GM20431 (cell line): ENCODE results near the gene ROBO2.

Source experiments
- in situ Hi-C: fragments of 300-500 bp; cut with MseI, MboI; formaldehyde crosslinking; loops from one replicate; pipeline ENCODE4 v1.15.0; 2020; ENCODE audit warnings: low sequenced_read_pairs; ENCODE audit not compliant: unreplicated experiment

The ROBO2 gene

GRCh38 chr3:77096966-77097890 is 57.3 kb downstream of the ROBO2 start:
- in situ Hi-C loops: no loop called here

DNA sequence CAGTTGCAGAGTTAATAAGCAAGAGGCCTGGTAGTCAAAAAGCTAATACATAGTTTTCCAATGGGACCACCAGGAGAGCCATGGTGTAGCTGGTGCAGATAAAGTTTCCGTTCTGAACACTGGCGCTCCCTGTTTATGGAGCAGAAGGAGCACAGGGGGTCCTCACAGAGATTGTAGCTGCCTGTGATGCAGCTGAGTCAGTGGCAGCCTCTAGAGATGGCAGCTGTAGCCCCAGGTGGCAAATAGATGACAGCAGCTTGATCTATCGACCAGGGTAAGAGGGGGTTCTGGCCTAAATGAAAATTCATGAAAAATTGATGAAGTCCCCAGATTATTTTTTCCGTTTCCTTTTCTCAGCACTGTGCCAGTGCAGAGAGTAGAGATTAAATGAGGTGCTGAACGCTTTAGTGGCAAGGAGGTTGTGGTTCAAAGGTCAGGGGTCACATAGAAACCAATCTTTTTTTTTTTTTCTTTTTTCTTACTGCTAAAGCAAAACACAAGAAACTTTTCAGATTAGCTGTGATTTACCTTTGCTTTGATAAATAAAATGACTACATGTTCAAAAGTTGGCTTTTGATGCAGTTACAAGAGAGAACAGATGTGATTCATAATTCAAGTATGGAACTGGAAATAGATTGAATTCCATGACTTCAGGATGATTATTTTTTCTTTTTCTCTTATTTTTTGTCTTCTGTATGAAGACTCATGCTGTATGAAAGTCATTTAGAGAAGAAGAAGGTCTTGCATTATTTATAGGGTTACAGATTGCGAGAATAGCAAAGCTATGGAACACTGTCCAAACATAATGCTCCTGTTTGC is 63.3 kb downstream of the ROBO2 start:
- in situ Hi-C loops: no loop called here

DNA sequence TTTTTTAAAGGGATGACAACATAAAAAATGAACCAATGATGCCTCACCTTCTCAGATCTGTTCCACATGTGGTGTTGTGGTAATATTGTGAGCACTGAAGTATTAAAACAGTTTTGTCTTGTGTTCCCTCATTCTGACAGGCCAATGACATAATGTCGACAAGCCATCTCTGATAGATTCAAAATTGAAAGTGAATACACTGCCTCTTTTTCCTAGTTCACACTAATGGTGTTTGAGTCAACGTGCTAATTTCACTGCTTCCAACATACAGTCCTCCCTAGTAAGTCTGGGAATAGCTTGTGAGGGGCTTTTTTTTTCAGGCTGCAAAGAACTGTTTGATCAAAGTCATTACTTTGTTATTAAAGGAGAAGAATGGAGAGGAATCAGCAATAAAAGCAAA is 82.8 kb downstream of the ROBO2 start:
- in situ Hi-C loops: no loop called here

- in situ Hi-C loops: no loop called here
Observed at GRCh38 chr3:77125966-77126365, 86.1 kb downstream of the ROBO2 start.

DNA sequence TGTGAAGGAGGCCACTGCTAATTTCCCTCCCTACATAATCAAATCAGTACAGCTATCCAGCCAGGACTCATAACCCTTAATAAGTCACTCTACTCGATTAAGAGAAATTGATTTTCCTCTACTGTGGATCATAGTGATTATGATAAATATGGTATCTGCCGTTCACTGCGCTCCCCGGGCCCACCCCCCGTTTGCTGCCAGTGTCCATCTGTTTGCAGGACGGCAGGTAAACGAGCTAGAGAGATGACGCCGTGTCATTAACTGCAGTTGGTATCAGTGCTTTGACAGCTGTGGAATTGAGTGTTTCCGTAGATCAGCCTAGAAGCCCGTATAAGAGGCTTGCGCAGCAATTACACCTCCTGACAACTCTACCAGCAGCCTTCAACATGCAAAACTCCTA is 94.9 kb downstream of the ROBO2 start:
- in situ Hi-C loops: no loop called here

DNA sequence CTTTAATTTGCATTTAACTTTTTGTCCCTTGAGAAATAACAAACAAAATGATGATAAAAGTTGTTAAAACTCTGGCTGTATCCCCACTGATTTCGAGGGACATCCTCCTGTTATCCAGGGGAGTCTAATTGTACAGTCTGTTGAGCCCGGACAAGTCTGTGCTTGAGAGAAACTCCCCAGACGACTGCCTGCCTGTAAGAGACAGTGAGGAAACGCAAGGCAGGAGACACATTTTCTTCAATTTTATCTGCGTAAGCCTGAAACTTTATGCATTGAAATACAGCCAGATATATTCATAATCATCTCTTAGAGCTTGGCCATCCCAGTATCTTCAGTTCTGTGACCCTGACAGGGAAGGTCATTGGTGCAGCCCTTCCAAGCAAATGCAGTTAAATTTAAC is 97.7 kb downstream of the ROBO2 start:
- in situ Hi-C loops: no loop called here

GRCh38 chr3:77139624-77140023 is 99.7 kb downstream of the ROBO2 start:
- in situ Hi-C loops: no loop called here

DNA sequence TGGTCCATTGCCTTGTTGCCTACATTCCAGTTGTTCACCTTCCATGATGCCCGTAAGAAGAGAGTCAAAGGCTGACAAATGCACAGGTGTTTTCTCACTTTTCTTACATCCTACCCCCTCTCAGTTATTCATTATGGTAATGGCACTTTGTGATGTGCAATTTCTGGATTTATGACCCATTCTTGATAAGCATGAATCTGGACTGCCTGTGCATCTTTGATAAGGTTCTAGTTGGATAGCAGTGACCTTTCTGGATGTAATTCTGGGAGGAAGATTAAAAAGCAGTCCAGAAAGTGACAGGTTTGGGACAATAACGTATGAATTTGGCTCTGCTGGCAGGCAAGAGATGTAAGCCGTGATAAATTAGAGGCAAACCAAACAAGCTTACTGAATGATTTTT is 101.5 kb downstream of the ROBO2 start:
- in situ Hi-C loops: no loop called here

DNA sequence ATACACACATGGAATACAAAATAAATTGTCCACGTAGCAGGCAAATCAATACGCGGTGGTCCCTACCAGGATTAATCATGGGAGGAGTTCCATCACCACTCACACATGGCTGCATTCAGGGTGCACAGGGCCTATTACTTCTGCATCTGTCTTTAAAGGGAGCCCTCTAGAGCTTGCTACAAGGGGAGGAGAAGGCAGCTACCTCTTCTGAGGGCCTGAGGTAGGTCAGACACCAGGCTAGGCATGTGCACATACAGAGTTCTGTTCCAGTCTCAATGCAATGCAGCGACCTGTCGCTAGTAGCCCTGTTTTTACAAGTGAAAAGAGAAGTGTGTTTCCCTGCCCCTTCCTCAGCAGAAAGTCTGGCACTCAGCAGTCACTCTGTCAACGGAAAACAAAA is 102.7 kb downstream of the ROBO2 start:
- in situ Hi-C loops: no loop called here

DNA sequence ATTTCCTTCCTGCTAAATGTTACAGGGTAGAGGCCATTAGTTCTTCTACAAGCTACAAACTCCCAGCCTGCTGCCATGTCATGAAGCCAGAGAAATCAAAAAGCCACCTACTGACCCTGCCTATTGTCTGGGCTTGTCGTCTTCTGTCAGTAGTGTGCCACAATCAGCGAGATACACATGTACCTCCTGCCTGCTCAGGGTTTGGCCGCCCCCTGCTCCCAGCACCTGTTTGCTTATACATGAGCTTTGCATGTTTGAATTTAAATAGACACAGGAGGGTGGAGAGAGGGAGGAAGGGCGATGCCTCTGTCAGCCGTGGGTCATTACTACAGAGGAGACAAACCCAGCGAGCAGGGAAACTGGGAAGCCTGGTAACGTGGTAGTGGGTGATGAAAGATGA is 106.1 kb downstream of the ROBO2 start:
- in situ Hi-C loops: no loop called here

DNA sequence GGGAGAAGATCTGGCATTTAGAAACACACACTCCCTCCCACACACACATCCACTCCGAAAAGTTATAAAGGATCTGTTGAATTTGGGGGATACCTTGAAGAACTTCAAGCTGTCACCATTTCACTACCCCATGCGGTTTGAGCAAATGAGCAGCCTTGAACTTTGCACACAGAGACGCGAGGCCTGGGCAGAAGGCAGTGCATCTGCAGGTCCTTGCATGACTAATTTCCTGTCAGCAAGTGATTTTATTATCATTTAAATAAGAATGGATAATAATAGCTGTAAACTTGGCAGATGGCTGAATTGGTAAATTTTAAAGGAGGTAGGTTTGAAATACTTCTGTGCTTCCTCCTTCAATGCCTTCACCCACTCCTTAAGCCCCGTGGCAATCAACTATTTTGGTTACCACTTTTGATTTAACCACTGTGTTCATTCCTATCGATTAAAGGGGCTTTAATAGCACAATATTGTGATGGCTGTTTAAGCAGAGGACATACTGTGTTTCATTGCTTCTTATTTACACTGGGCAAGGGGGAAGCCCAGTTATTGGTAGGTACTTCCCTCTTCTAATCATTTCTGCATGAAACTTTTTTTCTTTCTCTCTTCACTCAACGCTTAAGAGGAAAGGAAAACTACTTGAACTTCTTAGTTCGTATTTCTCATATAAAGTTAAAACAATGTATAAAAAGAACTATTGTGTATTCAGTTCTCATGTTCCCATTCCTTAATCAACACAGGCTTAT is 108.1 kb downstream of the ROBO2 start:
- in situ Hi-C loops: no loop called here

DNA sequence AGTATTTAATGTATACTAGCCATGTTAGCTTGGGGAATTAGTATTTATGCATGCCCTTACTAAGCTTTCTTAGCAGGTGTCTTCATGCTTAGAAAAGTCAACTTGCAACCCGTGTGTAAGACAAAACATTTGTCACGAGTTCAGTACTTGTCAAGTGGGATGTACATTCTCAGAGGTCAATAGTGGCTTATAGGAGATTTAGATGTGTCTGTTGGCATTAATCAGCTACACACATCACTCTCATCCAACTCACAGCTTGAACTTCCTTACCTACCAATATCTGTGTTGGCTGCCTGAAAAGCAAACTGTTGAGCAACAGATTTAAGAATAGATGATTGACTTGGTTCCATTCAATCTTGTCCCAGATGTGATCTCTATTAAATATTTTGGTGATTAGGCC is 109.5 kb downstream of the ROBO2 start:
- in situ Hi-C loops: no loop called here

DNA sequence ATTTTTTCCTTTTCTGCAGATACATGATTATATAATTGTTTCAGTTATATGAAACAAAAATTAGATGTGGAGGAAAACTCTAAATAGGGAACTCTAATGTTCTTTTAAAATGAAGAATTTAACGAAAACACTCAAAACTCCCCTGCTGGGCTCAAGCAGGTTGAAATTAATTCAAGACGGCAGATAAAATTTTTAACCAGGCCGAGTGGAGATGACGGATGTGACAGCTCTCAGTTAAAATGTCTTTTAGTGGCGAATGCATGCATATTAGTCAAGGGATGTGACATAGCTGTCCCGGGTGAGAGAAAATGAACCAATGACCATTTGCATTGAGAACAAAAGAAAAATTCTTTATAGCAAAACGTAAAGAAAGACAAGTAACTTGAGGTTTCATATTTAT is 110.1 kb downstream of the ROBO2 start:
- in situ Hi-C loops: loop anchor here (25.0 kb wide), 1 partner anchor 88 kb away; no protein-coding TSS in a partner anchor

GRCh38 chr3:77150759-77151158 is 110.9 kb downstream of the ROBO2 start:
- in situ Hi-C loops: loop anchor here (25.0 kb wide), 1 partner anchor 88 kb away; no protein-coding TSS in a partner anchor

DNA sequence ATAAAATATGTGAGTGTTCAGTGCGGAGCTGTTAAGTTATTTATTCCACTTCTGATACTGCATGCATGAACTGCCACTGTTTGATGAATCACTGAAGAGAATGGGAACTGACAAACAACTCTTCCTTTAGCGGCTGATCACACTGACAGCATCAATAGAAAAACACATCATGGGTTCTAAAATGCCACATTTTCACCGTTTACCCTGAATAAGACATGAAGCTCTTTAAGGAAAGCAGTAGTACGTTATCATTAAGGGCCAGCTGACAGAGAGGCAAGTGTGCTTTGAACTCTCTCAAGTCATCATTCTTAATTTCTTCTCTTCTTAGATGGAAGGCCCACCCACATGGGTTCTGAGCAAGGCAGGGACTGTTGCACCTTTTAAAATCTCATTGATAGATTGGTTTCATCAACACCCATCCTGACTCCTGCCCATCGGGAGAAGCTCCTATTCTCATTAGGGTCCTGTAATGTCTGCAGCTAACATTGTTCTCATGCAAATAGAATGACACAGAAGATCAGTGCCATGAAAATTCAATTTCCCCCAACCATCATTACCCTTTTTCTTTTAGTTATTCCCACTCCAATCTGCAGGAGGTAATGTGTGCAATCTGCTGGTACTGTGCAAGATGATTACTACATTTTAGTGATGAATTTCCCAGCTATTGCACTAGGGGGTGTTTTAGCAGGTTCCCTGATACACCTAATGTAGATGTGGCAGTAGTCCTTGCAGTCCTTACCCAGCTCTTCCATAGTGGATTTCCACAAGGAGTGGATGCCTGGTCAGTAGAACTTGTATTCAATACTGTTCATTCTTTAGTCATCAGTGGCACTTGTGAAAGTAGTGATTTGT is 119.1 kb downstream of the ROBO2 start:
- in situ Hi-C loops: loop anchor here (25.0 kb wide), 1 partner anchor 97 kb away; no protein-coding TSS in a partner anchor

DNA sequence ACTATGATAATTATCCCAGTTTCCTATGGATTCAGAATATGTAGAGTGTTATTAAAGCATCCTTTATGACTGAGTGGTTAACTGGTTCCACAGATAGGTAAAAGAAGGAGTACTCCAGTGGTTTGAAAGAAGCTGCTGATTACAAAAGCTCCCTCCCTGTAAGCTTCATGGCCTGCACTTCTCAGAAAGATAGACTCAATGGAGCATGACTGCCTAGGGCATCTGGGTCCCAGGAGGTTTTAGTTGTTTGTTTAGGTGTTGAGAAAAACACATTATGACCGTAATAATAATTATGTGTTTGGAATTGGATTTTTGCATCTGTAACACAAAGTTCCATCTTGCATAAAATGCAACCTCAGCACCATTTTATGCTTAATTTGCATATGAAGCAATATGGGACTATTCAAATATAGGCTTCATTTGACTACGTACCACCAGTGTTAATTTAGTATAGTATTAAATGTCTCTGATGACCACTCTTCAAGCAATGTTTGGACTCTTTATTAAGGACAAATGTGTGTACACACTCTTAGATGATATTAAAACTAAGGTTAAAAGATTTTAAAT is 121.1 kb downstream of the ROBO2 start:
- in situ Hi-C loops: loop anchor here (25.0 kb wide), 1 partner anchor 99 kb away; no protein-coding TSS in a partner anchor

DNA sequence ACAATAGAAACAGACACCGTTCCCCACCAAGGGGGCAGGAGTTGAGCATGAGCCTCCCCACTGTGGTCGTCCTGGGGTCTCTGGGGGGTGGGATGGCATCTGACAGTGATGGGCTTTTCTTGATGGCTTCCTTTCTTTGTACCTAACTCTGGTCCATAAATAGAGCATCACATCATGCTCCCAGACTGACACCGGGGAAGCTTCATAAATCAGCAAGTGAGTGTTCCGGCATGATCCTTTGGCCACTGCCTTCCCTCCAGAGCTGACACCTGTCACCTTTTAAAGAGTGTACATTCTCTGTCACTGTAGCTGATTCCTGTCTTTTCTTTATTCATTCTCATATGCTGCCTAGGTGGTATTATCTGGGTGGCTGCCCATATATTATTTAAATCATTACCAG is 129.9 kb downstream of the ROBO2 start:
- in situ Hi-C loops: loop anchor here (25.0 kb wide), 1 partner anchor 108 kb away; no protein-coding TSS in a partner anchor

DNA sequence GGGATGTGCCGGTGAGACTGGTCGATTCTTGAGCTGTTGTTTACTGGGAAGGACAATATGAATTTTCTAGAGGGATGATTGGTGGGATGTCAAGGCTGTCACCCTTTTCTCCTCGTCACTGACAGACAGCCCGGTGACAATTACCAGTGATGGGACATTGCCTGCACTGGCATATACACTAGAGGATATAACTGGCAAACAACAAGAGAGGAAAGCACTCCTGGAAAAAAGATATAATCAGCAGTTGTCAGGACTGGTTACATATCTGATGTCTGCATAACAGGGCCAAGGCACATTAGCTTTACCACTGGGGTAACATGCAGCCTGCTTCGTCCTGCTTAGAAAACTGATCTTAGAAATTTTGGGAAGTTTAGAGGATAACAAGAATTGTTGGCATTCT is 131.1 kb downstream of the ROBO2 start:
- in situ Hi-C loops: loop anchor here (25.0 kb wide), 1 partner anchor 109 kb away; no protein-coding TSS in a partner anchor

- in situ Hi-C loops: no loop called here
Observed at GRCh38 chr3:77179762-77180161, 139.9 kb downstream of the ROBO2 start.
